Mucosa of descending colon (tissue), 3 donors: ENCODE results near the gene EMC6. TPM values are rescaled to one million over a fixed set of nuclear protein-coding genes. Genes with fewer than 3 reads are reported as not detected.

ENCODE experiments used
- ATAC-seq: fragments of 200-7000 bp; cut with Tn5 transposase; one replicate; pipeline ENCODE4 v1.9.1; 2020; ENCODE audit warnings: mild to moderate bottlenecking, moderate library complexity
- DNase-seq, 3 donors: peaks; one replicate each; pipeline ENCODE4 v3.0.0-alpha.2; 2020
- H3K36me3 ChIP-seq: fragments of 200-600 bp; one replicate; pipeline ENCODE4 v1.8.0; 2021; ENCODE audit warnings: low read depth, mild to moderate bottlenecking
- H3K4me1 ChIP-seq: fragments of 200-600 bp; one replicate; pipeline ENCODE4 v1.8.0; 2021; ENCODE audit warnings: low read depth, mild to moderate bottlenecking
- H3K4me3 ChIP-seq: fragments of 200-600 bp; one replicate; pipeline ENCODE4 v1.8.0; 2021; ENCODE audit warnings: mild to moderate bottlenecking
- H3K9me3 ChIP-seq: fragments of 200-600 bp; one replicate; pipeline ENCODE4 v1.8.0; 2021; ENCODE audit warnings: mild to moderate bottlenecking
- CTCF ChIP-seq: fragments of 200-600 bp; IDR thresholded peaks from one replicate; pipeline ENCODE4 v1.8.0; 2022; ENCODE audit warnings: antibody characterized with exemption, mild to moderate bottlenecking
- intact Hi-C, 2 donors: fragments of 100-400 bp; cut with DNase I in 1 of 2; cut with micrococcal nuclease in 1 of 2; formaldehyde crosslinking; loops; one replicate each; pipeline versions ENCODE4 v1.11.0 to v1.11.1; 2022; cut with DNase I, micrococcal nuclease
- total RNA-seq, 3 donors: library from RNA; stranded (reverse); fragmentation: NEBNext Ultra II Directional in 2 of 3; extraction: Animal tissue kit (Norgen Biotek cat#: 25700) in 2 of 3; gene quantifications; one replicate each; pipeline versions ENCODE4 v1.2.1 to v1.2.4, GENCODE V29; 2021 to 2023
- donor health status: DM: no; HTN: no; CAD: no; lungs with moderate emphysema.
- donor health status: DM: no; HTN: no; CAD: no.
- donor health status: DM: no; HTN: yes; CAD: no.

Gene EMC6
- total RNA-seq, 3 donors from 2014 or later, result 29.3 to 41.3 (median 32.8) TPM

GRCh38 chr17:3669548-3669947 lies 936 bp downstream of the EMC6 start:
- Histone ChIP-seq H3K4me1 (peaks cover 26% of the 10 kb centered on the region), H3K36me3 (peaks cover 5% of the 10 kb centered on the region), H3K9me3 (no peaks in the 10 kb centered on the region), H3K4me3 (no peak overlapping the region)
- TF ChIP-seq CTCF, result no peak
- intact Hi-C loops, result no loop called here
- no peak for DNase-seq
- no peak for ATAC-seq

- intact Hi-C loops, result no loop called here
- DNase-seq (no peak), ATAC-seq (no peak)
- peaks cover 5% of the 10 kb centered on the region for H3K36me3 ChIP-seq
- peaks cover 9% of the 10 kb centered on the region for H3K4me1 ChIP-seq
- H3K9me3 ChIP-seq, result no peaks in the 10 kb centered on the region
- no peak for TF ChIP-seq CTCF
- no peak overlapping the region for H3K4me3 ChIP-seq
These were observed 4.0 kb downstream of the EMC6 start for GRCh38 chr17:3672571-3672970.

GRCh38 chr17:3675886-3676285 lies 7.3 kb downstream of the EMC6 start:
- intact Hi-C loops, result no loop called here
- Histone ChIP-seq H3K36me3 (no peaks in the 10 kb centered on the region), H3K4me3 (no peak overlapping the region), H3K9me3 (no peaks in the 10 kb centered on the region), H3K4me1 (no peaks in the 10 kb centered on the region)
- no peak for DNase-seq
- no peak for ATAC-seq
- no peak for TF ChIP-seq CTCF

GRCh38 chr17:3678095-3678820 lies 9.6 kb downstream of the EMC6 start:
- Histone ChIP-seq H3K4me3 (no peak overlapping the region), H3K9me3 (no peaks in the 10 kb centered on the region), H3K4me1 (no peaks in the 10 kb centered on the region), H3K36me3 (no peaks in the 10 kb centered on the region)
- DNase-seq (no peak), ATAC-seq (no peak)
- no peak for TF ChIP-seq CTCF
- intact Hi-C loops, result no loop called here

GRCh38 chr17:3678821-3679530 lies 10.4 kb downstream of the EMC6 start:
- H3K4me3 ChIP-seq, result no peak overlapping the region
- no peaks in the 10 kb centered on the region for H3K9me3 ChIP-seq
- no peak for ATAC-seq
- intact Hi-C loops, result no loop called here
- no peak for DNase-seq
- H3K4me1 ChIP-seq, result no peaks in the 10 kb centered on the region
- TF ChIP-seq CTCF, result no peak
- no peaks in the 10 kb centered on the region for H3K36me3 ChIP-seq
